ENCODE data around the gene CCNY.

GRCh38 chr10:35420044-35420443, 83.7 kb downstream of the CCNY start:
- TF ChIP-seq CTCF (IDR thresholded peaks at IDR 0.05) (no peak), ZFX (IDR thresholded peaks at IDR 0.05; ENCODE audit: borderline replicate concordance) (no peak)
